ENCODE data around the gene PAN3.

DNA sequence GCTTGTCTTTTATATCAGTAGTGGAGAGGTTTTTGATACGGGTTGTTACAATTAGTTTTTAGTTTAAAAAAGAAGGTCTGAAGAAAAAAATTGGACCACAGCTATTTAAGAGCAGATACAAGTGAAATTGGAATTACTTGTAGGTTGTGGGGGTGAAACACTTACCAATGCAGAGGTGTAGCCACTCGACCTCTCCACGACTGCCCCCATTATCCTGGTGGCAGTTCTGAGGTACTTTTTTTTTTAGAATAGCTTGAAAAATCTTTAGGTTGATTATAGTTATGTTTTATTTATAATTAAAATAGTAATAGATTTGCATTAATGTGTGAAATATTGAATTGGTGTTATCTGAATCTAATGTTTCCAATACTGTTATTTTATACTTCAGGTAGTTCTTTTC is 60.7 kb downstream of the PAN3 start:
- TF ChIP-seq, protein P1, sequence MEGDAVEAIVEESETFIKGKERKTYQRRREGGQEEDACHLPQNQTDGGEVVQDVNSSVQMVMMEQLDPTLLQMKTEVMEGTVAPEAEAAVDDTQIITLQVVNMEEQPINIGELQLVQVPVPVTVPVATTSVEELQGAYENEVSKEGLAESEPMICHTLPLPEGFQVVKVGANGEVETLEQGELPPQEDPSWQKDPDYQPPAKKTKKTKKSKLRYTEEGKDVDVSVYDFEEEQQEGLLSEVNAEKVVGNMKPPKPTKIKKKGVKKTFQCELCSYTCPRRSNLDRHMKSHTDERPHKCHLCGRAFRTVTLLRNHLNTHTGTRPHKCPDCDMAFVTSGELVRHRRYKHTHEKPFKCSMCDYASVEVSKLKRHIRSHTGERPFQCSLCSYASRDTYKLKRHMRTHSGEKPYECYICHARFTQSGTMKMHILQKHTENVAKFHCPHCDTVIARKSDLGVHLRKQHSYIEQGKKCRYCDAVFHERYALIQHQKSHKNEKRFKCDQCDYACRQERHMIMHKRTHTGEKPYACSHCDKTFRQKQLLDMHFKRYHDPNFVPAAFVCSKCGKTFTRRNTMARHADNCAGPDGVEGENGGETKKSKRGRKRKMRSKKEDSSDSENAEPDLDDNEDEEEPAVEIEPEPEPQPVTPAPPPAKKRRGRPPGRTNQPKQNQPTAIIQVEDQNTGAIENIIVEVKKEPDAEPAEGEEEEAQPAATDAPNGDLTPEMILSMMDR (conservative IDR thresholded peaks at IDR 0.05 in 1 of 2, IDR thresholded peaks at IDR 0.05 in 1 of 2; ENCODE audit: low read depth in 1 of 2, low read length in 2 of 2): no peak
- TF ChIP-seq EZH2 (IDR thresholded peaks at IDR 0.05; ENCODE audit: low read length, missing control alignments): no peak
